HG03442 (cell line): ENCODE data around the gene KMT2B.
"Not testable (repeated sequence)": the region's sequence is repeated elsewhere in the genome, so short reads cannot be mapped to it uniquely, and the experiment has no call there.

Experiments
- ATAC-seq: cut with Tn5 transposase; IDR thresholded peaks from one replicate; pipeline ENCODE4 v1.9.1; 2021; ENCODE audit warnings: mild to moderate bottlenecking, moderate library complexity; ENCODE audit not compliant: unreplicated experiment

Gene KMT2B

GRCh38 chr19:35717665-35718344 lies at the start of gene KMT2B:
Gene KMT2B, plus strand, starts transcription at chr19:35718003. Its CDS starts 16 bp downstream, at chr19:35718019.
- ATAC-seq = no peak

GRCh38 chr19:35669566-35669965 lies 48.2 kb upstream of the KMT2B start:
- ATAC-seq = no peak

- no peak for ATAC-seq
These were observed 47.8 kb upstream of the KMT2B start for GRCh38 chr19:35669974-35670373.

GRCh38 chr19:35670686-35671085 lies 47.1 kb upstream of the KMT2B start:
- ATAC-seq = no peak

- no peak for ATAC-seq
These were observed 46.0 kb upstream of the KMT2B start for GRCh38 chr19:35671818-35672217.

- no peak for ATAC-seq
These were observed 44.5 kb upstream of the KMT2B start for GRCh38 chr19:35673121-35673804.

- ATAC-seq = no peak
These were observed 42.1 kb upstream of the KMT2B start for GRCh38 chr19:35675589-35676140.

GRCh38 chr19:35689836-35690235 lies 28.0 kb upstream of the KMT2B start:
- no peak for ATAC-seq

GRCh38 chr19:35691106-35691505 lies 26.7 kb upstream of the KMT2B start:
- not testable (repeated sequence) for ATAC-seq

- ATAC-seq = no peak
These were observed 25.8 kb upstream of the KMT2B start for GRCh38 chr19:35692010-35692409.

GRCh38 chr19:35693422-35693821 lies 24.4 kb upstream of the KMT2B start:
- no peak for ATAC-seq

- ATAC-seq = peak; percentile 75
These were observed 23.8 kb upstream of the KMT2B start for GRCh38 chr19:35693835-35694599.

- ATAC-seq = no peak
These were observed 21.8 kb upstream of the KMT2B start for GRCh38 chr19:35695895-35696422.

GRCh38 chr19:35696835-35697234 lies 21.0 kb upstream of the KMT2B start:
- ATAC-seq = peak; percentile 50

GRCh38 chr19:35702223-35703012 lies 15.4 kb upstream of the KMT2B start:
- peak; percentile 90 for ATAC-seq

- ATAC-seq = no peak
These were observed 14.5 kb upstream of the KMT2B start for GRCh38 chr19:35703343-35703742.

- no peak for ATAC-seq
These were observed 13.6 kb upstream of the KMT2B start, which contains the start of gene ZBTB32 for GRCh38 chr19:35704218-35704617. Gene ZBTB32, plus strand, starts transcription at chr19:35704558. Its CDS starts 10,069 bp downstream, at chr19:35714627.

- no peak for ATAC-seq
These were observed 9.4 kb upstream of the KMT2B start for GRCh38 chr19:35708391-35708790.

GRCh38 chr19:35710784-35711723 lies 6.7 kb upstream of the KMT2B start:
- peak; percentile 29 for ATAC-seq
